A549 (cell line): ENCODE results near the gene SCARB1. TPM values are rescaled to one million over a fixed set of nuclear protein-coding genes. Genes with fewer than 3 reads are reported as not detected.

Experiments
- ATAC-seq, 2 experiments: fragments of 200-7000 bp in 1 of 2; fragments of >200 bp in 1 of 2; cut with Nextera tagmentation in 1 of 2; cut with Tn5 transposase in 1 of 2; 3 replicates each; pipeline versions ENCODE4 v1.8.0 to v1.9.1; 2018 to 2020; ENCODE audit warnings: mild to moderate bottlenecking in 1 of 2, moderate library complexity in 1 of 2
- CTCF ChIA-PET: fragments of 300-600 bp; sonication (Branson Sonifier 250); formaldehyde crosslinking; extraction: SDS; loops from one replicate; lab custom pipeline; 2021; ENCODE audit warnings: antibody characterized with exemption, inconsistent platforms; lab: Yijun Ruan, JAX
- POLR2A ChIA-PET: fragments of 350-600 bp; formaldehyde crosslinking; extraction: SDS; loops from one replicate; lab custom pipeline; 2021; ENCODE audit warnings: antibody characterized with exemption, inconsistent platforms; lab: Yijun Ruan, JAX
- DNase-seq, 2 experiments: peaks; one replicate each; pipeline versions ENCODE4 v3.0.0 to v3.0.0-alpha.2; 2011 to 2016; ENCODE audit warnings: low read depth in 1 of 2, low spot score in 1 of 2
- FAIRE-seq: peaks from 2 replicates; lab custom pipeline; 2011; peaks lifted over from hg19 to GRCh38; lab: Jason Lieb, UNC
- H3K27ac ChIP-seq, 2 experiments: fragments of >200 bp; sonication (Bioruptor Twin); formaldehyde crosslinking; 3 replicates each; pipeline ENCODE4 v1.5.1; 2016 to 2017
- H3K4me1 ChIP-seq: fragments of >200 bp; sonication (Bioruptor Twin); formaldehyde crosslinking; 3 replicates; pipeline ENCODE4 v1.6.1; 2016
- H3K4me2 ChIP-seq: fragments of >200 bp; sonication (Bioruptor Twin); formaldehyde crosslinking; 3 replicates; pipeline ENCODE4 v1.6.1; 2016
- H3K4me3 ChIP-seq: fragments of >200 bp; sonication (Bioruptor Twin); formaldehyde crosslinking; 3 replicates; pipeline ENCODE4 v1.5.1; 2016
- H3K9me3 ChIP-seq: fragments of >200 bp; sonication (Bioruptor Twin); formaldehyde crosslinking; 3 replicates; pipeline ENCODE4 v1.6.1; 2016
- CBX8 ChIP-seq: fragments of 200-600 bp; sonication (generic); IDR thresholded peaks from 2 replicates; pipeline ENCODE4 v1.6.1; 2016
- CEBPB ChIP-seq, 2 experiments: fragments of >200 bp in 1 of 2; sonication (Bioruptor Twin) in 1 of 2; formaldehyde crosslinking in 1 of 2; IDR thresholded peaks; 2 replicates each; pipeline ENCODE4 v1.6.1; 2012 to 2016
- CHD2 ChIP-seq: fragments of 150-350 bp; IDR thresholded peaks from 2 replicates; pipeline ENCODE4 v1.6.1; 2014; ENCODE audit warnings: low read length; ENCODE audit not compliant: partially characterized antibody
- CHD4 ChIP-seq: fragments of 200-600 bp; sonication (generic); IDR thresholded peaks from 2 replicates; pipeline ENCODE4 v1.6.1; 2016; ENCODE audit warnings: antibody characterized with exemption, mild to moderate bottlenecking, borderline replicate concordance
- CTCF ChIP-seq: fragments of >200 bp; sonication (Bioruptor Twin); formaldehyde crosslinking; IDR thresholded peaks from 3 replicates; pipeline ENCODE4 v1.5.1; 2016
- EHF ChIP-seq: fragments of 250-450 bp; sonication (Bioruptor Pico); IDR thresholded peaks from 2 replicates; pipeline ENCODE4 v1.5.0; 2020; ENCODE audit warnings: mild to moderate bottlenecking
- FOSL2 ChIP-seq, 2 experiments: fragments of 450-650 bp in 1 of 2; fragments of >200 bp in 1 of 2; sonication (Bioruptor Twin) in 1 of 2; formaldehyde crosslinking; IDR thresholded peaks; 2 replicates each; pipeline versions ENCODE4 v1.5.0 to v1.6.1; 2016 to 2020; ENCODE audit warnings: mild to moderate bottlenecking in 1 of 2, moderate library complexity in 1 of 2
- FOXS1 ChIP-seq: fragments of 250-450 bp; sonication (Bioruptor Pico); IDR thresholded peaks from 2 replicates; pipeline ENCODE4 v1.5.0; 2020; ENCODE audit warnings: mild to moderate bottlenecking, moderate library complexity
- HMGXB4 ChIP-seq: fragments of 250-450 bp; sonication (Bioruptor Pico); IDR thresholded peaks from 2 replicates; pipeline ENCODE4 v1.5.0; 2021; ENCODE audit warnings: mild to moderate bottlenecking, moderate library complexity, borderline replicate concordance
- HOXA7 ChIP-seq: fragments of 250-450 bp; sonication (Bioruptor Pico); IDR thresholded peaks from 2 replicates; pipeline ENCODE4 v1.5.0; 2020; ENCODE audit warnings: mild to moderate bottlenecking, moderate library complexity
- MAFK ChIP-seq: fragments of 450-650 bp; IDR thresholded peaks from 2 replicates; pipeline ENCODE4 v1.6.1; 2014; ENCODE audit not compliant: partially characterized antibody
- MAZ ChIP-seq: fragments of 150-350 bp; IDR thresholded peaks from 2 replicates; pipeline ENCODE4 v1.6.1; 2014; ENCODE audit warnings: antibody characterized with exemption, low read depth, low read length, borderline replicate concordance
- NPAS2 ChIP-seq: fragments of 250-450 bp; sonication (Bioruptor Pico); IDR thresholded peaks from 2 replicates; pipeline ENCODE4 v1.8.0; 2022; ENCODE audit warnings: mild to moderate bottlenecking, moderate library complexity, borderline replicate concordance
- NR3C1 ChIP-seq: fragments of >200 bp; sonication (Bioruptor Twin); formaldehyde crosslinking; IDR thresholded peaks from 3 replicates; pipeline ENCODE4 v1.6.1; 2017
- RAD21 ChIP-seq, 2 experiments: fragments of >200 bp in 1 of 2; sonication (Bioruptor Twin) in 1 of 2; formaldehyde crosslinking in 1 of 2; IDR thresholded peaks in 1 of 2; conservative IDR thresholded peaks in 1 of 2; 2 replicates in 1 of 2; 3 replicates in 1 of 2; pipeline ENCODE4 v1.6.1; 2012 to 2018; ENCODE audit warnings: inconsistent platforms in 1 of 2
- SMC3 ChIP-seq: fragments of >200 bp; sonication (Bioruptor Twin); formaldehyde crosslinking; IDR thresholded peaks from 3 replicates; pipeline ENCODE4 v1.6.1; 2018; ENCODE audit warnings: inconsistent platforms
- USF2 ChIP-seq: fragments of 450-650 bp; IDR thresholded peaks from 2 replicates; pipeline ENCODE4 v1.6.1; 2014; ENCODE audit warnings: antibody characterized with exemption
- ZC3H11A ChIP-seq: fragments of 450-650 bp; IDR thresholded peaks from 2 replicates; pipeline ENCODE4 v1.6.1; 2014; ENCODE audit warnings: antibody characterized with exemption, mild to moderate bottlenecking
- WGBS: methylation state at CpG from one replicate; pipeline ENCODE4 v1.1.6; 2017; ENCODE audit errors: missing lambda C conversion rate; 5-methylcytosine and 5-hydroxymethylcytosine counted together
- polyA plus RNA-seq, 4 experiments: library from polyadenylated mRNA; depleted of rRNA in 3 of 4; stranded (reverse); fragments of >200 nt; fragmentation: RNase III in 1 of 4; extraction: RNeasy Plus Mini Kit Qiagen cat#74134 plus additional on column Dnase treatment in 1 of 4; gene quantifications; 2 replicates in 3 of 4; 3 replicates in 1 of 4; pipeline ENCODE4 v1.2.3, GENCODE V29; 2011 to 2017
- TF ChIP-seq, protein P1 (sequence below): fragments of 200-600 bp; sonication (generic); IDR thresholded peaks from 2 replicates; pipeline ENCODE4 v1.6.1; 2016; ENCODE audit warnings: antibody characterized with exemption, mild to moderate bottlenecking, moderate library complexity

SCARB1 gene
- polyA plus RNA-seq, 2 of the 4 experiments (the other 2 are of a cell fraction): 81.1 to 154 TPM

GRCh38 chr12:124727922-124728321 is 135.7 kb downstream of the SCARB1 start:
- 83% methylated on average over 10 of the region's 10 CpGs for WGBS
- Histone ChIP-seq H3K27ac (peak overlapping the region in 1 of 2 experiments; percentile 62; a peak in 3 of 6 replicates), H3K9me3 (no peaks in the 10 kb centered on the region), H3K4me2 (no peak overlapping the region), H3K4me1 (peaks cover 33% of the 10 kb centered on the region), H3K4me3 (no peak overlapping the region)
- ChIA-PET CTCF (interaction anchor here (0.6 to 2.1 kb wide), 8 partner anchors 8 to 209 kb away, joined by 3 to 6 read pairs (median 4); no protein-coding TSS in a partner anchor), POLR2A (no interaction called here)
- DNase-seq (peak in 1 of 2 experiments; percentile 52), FAIRE-seq (no peak), ATAC-seq (peak in 1 of 2 experiments; percentile 17; a peak in 1 of 6 replicates)
- TF ChIP-seq ZC3H11A (no peak), CTCF (peak; percentile 27; the same call in 1 of the 3 replicates), NPAS2 (CRISPR knock-in tag) (no peak), HOXA7 (CRISPR knock-in tag) (no peak), USF2 (no peak), HMGXB4 (CRISPR knock-in tag) (no peak), CBX8 (no peak), CHD4 (no peak), CEBPB (IDR thresholded peaks at IDR 0.05) (no peak), NR3C1 (no peak), CHD2 (no peak), RAD21 (conservative IDR thresholded peaks at IDR 0.05 in 1 of 2, IDR thresholded peaks at IDR 0.05 in 1 of 2) (peak; percentile 53 to 62; a peak in 4 of 5 replicates), FOSL2 (IDR thresholded peaks at IDR 0.05) (no peak), FOSL2 (CRISPR knock-in tag; IDR thresholded peaks at IDR 0.05) (no peak), MAZ (no peak), SMC3 (peak; percentile 21; the same call in 1 of the 3 replicates)

- CTCF ChIA-PET: interaction anchor here (0.7 to 2.1 kb wide), 9 partner anchors 8 to 209 kb away, joined by 3 to 6 read pairs (median 4); no protein-coding TSS in a partner anchor
- ATAC-seq (peak in 1 of 2 experiments; percentile 14; a peak in 2 of 6 replicates), FAIRE-seq (no peak)
- H3K27ac ChIP-seq: peak overlapping the region; percentile 9 to 62; a peak in 3 of 6 replicates
- 73% methylated on average over 18 of the region's 18 CpGs for WGBS
- TF ChIP-seq, protein P1, sequence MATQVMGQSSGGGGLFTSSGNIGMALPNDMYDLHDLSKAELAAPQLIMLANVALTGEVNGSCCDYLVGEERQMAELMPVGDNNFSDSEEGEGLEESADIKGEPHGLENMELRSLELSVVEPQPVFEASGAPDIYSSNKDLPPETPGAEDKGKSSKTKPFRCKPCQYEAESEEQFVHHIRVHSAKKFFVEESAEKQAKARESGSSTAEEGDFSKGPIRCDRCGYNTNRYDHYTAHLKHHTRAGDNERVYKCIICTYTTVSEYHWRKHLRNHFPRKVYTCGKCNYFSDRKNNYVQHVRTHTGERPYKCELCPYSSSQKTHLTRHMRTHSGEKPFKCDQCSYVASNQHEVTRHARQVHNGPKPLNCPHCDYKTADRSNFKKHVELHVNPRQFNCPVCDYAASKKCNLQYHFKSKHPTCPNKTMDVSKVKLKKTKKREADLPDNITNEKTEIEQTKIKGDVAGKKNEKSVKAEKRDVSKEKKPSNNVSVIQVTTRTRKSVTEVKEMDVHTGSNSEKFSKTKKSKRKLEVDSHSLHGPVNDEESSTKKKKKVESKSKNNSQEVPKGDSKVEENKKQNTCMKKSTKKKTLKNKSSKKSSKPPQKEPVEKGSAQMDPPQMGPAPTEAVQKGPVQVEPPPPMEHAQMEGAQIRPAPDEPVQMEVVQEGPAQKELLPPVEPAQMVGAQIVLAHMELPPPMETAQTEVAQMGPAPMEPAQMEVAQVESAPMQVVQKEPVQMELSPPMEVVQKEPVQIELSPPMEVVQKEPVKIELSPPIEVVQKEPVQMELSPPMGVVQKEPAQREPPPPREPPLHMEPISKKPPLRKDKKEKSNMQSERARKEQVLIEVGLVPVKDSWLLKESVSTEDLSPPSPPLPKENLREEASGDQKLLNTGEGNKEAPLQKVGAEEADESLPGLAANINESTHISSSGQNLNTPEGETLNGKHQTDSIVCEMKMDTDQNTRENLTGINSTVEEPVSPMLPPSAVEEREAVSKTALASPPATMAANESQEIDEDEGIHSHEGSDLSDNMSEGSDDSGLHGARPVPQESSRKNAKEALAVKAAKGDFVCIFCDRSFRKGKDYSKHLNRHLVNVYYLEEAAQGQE: no peak
- TF ChIP-seq EHF (CRISPR knock-in tag): no peak
- TF ChIP-seq FOXS1 (CRISPR knock-in tag): no peak
- peak; percentile 40 for TF ChIP-seq MAFK
- no peak for TF ChIP-seq USF2
- TF ChIP-seq, all 56 proteins: peak for 1
- no peak overlapping the region for H3K4me3 ChIP-seq
- H3K9me3 ChIP-seq: no peaks in the 10 kb centered on the region
- peaks cover 29% of the 10 kb centered on the region for H3K4me1 ChIP-seq
- POLR2A ChIA-PET: no interaction called here
- DNase-seq: no peak
- H3K4me2 ChIP-seq: no peak overlapping the region
These were observed 136.3 kb downstream of the SCARB1 start for GRCh38 chr12:124727264-124727800.
